Mononuclear cell (primary cell): ENCODE measurements around the gene NEUROD1. TPM values are rescaled to one million over a fixed set of nuclear protein-coding genes. Genes with fewer than 3 reads are reported as not detected.
A peak's percentile ranks its signal among the peaks of the same experiment; 100 is the strongest.

Source experiments
- H3K27me3 ChIP-seq: 2 replicates; pipeline ENCODE4 v1.6.0; 2011; ENCODE audit warnings: low read length, control low read depth; ENCODE audit not compliant: insufficient read depth
- H3K4me1 ChIP-seq: 2 replicates; pipeline ENCODE4 v1.5.1; 2011; ENCODE audit warnings: mild to moderate bottlenecking, low read length, control low read depth; ENCODE audit not compliant: insufficient read depth
- H3K4me3 ChIP-seq: 2 replicates; pipeline ENCODE4 v1.5.1; 2011; ENCODE audit warnings: mild to moderate bottlenecking, low read length, moderate library complexity
- H3K9me3 ChIP-seq: 2 replicates; pipeline ENCODE4 v1.5.1; 2011; ENCODE audit warnings: low read depth, mild to moderate bottlenecking, control low read depth, low read length
- total RNA-seq: library from RNA; depleted of rRNA; stranded (reverse); fragments of >200 nt; gene quantifications from one replicate; pipeline ENCODE4 v1.2.3, GENCODE V29; 2012

Gene NEUROD1
- total RNA-seq, 1 donor, result not detected

DNA sequence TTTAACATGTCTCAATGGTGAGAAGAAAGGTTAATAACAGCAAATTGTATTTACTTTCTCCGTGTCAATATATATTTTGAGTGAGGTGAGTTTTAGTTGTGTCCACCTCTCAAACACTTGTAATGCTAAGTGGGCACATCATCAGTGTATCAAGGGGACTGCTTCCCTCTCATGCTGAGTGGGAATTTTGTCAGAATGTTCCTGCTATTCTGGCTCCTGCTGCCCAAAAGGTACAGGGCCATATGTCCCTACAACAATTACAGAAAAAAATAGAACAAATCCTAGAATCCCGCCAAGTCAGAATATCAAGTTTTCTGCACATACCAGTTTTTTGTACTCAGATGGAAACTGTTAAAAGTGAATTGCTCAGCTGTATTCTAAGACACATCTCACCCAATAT is 18.0 kb downstream of the NEUROD1 start:
- Histone ChIP-seq H3K4me3 (no peak overlapping the region), H3K9me3 (no peaks in the 10 kb centered on the region), H3K4me1 (peaks cover 2% of the 10 kb centered on the region), H3K27me3 (peaks cover 18% of the 10 kb centered on the region)

DNA sequence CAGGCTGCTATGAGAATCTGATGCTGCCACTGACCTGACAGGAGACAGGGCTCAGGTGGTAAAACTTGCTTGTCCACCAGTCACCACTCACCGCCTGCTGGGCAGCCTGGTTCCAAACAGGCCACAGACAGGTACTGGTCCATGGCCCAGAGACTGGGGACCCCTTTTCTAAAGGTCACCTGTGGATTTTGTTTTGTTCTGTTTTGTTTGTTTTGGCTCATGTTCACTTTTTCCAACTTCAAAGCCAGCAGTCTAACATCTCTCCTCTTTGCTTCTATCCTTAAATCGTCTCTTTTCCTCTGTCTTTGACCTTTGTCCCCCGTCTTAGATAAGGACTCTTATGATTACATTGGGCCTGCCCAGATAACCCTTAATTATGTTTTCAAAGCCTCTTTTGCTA is 20.1 kb downstream of the NEUROD1 start:
- H3K4me3 ChIP-seq, result no peak overlapping the region
- peaks cover 13% of the 10 kb centered on the region for H3K4me1 ChIP-seq
- H3K9me3 ChIP-seq, result no peaks in the 10 kb centered on the region
- peaks cover 37% of the 10 kb centered on the region for H3K27me3 ChIP-seq

DNA sequence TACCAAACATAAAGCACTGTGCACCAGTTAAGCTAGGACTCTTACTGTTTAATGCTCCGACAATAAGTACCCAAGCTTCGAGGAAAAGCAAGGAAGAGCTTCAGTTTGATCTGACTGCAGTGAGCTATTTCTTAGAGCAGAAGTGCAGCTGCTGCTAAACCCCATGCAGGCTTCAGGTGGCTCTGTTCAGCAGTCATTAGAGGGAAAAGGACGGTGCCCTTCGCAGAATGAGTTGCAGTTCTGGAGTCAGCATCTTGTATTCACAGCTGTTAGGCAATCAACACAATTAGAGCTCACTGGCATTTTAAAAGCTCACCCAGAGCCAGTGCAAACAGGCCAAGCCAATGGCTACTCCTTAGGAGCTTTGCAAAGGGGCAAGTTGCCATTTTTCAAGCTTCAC is 21.9 kb downstream of the NEUROD1 start:
- peaks cover 13% of the 10 kb centered on the region for H3K4me1 ChIP-seq
- no peak overlapping the region for H3K4me3 ChIP-seq
- H3K27me3 ChIP-seq, result peaks cover 48% of the 10 kb centered on the region
- H3K9me3 ChIP-seq, result no peaks in the 10 kb centered on the region

DNA sequence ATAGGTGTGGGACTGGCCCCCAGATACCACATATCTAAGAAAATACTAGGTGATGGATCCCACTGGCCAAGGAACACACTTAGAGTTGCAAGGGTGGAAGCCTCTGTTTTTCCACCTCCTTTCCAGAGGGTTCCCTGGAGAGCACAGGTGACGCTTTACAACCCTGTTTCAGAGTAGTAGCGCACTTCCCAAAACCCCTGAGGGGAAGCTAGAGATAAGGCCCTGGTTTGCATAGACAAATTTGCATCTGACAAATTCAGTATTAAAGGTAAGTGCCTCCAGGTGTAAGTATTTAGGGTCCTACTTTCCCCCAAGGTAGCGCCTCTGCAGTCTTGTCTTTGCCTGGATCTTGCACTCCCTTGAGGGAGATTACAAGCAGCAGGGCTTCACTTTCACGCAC is 22.9 kb downstream of the NEUROD1 start:
- H3K27me3 ChIP-seq, result peaks cover 52% of the 10 kb centered on the region
- peaks cover 13% of the 10 kb centered on the region for H3K4me1 ChIP-seq
- H3K4me3 ChIP-seq, result no peak overlapping the region
- H3K9me3 ChIP-seq, result no peaks in the 10 kb centered on the region

DNA sequence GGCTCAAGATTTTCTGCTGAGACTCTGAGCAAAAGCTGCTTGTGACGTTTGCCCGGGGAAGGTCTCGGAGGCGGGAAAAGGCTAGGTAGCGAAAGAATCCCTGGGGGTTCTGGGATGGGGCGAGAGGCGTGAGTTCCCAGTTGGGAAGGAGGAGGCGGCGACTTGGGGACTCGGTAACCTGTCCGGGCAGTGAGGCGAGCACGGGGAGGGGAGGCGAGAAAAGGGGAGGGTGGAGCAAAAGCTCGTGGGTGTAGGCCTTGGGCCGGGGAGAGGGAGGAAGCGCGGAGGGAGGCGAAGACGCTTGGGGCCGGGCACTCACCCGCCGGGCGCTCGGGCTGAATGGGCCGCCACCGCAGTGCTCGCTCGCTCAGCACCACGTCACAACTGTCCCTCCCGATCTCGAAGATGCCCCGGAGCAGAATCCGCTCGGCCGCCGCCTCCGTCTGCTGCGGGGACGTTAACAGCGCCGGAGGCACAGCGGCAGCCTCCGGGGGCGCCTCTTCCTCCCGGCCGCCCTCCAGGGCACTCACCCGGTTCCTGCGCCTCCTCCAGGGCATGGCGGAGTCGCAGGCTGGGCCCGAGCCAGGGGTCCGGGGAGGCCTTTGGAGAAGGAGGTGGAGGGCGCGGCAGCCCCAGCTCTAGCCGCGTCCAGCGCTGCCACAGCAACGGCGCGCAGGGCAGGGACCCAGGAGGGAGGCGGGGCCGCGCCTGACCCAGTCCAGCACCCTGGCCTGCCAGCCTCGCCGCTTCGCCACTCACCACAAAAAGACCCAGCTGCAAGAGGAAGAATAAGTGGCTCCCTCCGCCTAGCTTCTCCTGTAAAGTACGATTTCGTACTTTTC is 23.6 kb downstream of the NEUROD1 start, which contains the start of gene CERKL:
CERKL (minus strand) TSS at position 656 of the 842 bp plus-strand sequence; CDS start at position 557, 99 bp downstream.
- peak within 1 kb of the TSS; percentile 19 for H3K4me3 ChIP-seq
- peaks cover 13% of the 10 kb centered on the region for H3K4me1 ChIP-seq
- H3K27me3 ChIP-seq, result peaks cover 52% of the 10 kb centered on the region
- no peaks in the 10 kb centered on the region for H3K9me3 ChIP-seq

DNA sequence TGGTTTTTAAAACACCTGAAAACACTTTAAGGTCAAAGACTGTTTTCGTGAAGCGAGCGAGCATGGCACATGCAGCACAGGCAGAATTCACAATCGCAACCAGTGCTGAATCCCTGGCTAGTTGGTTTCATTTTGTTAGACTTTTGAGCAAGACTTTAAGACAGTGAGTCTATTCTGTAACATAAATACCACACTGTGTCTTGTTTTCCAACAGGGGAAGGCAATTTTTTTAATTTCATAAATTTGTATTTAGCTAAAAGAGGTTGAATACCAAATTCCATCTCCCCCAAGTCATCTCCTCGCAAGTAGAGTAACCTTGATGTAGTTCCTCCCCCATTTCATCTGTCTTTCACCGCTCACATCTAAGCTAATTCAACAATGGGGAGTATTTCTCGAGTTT is 24.8 kb downstream of the NEUROD1 start:
- no peaks in the 10 kb centered on the region for H3K9me3 ChIP-seq
- H3K27me3 ChIP-seq, result peaks cover 52% of the 10 kb centered on the region
- H3K4me1 ChIP-seq, result peaks cover 13% of the 10 kb centered on the region
- H3K4me3 ChIP-seq, result no peak overlapping the region

DNA sequence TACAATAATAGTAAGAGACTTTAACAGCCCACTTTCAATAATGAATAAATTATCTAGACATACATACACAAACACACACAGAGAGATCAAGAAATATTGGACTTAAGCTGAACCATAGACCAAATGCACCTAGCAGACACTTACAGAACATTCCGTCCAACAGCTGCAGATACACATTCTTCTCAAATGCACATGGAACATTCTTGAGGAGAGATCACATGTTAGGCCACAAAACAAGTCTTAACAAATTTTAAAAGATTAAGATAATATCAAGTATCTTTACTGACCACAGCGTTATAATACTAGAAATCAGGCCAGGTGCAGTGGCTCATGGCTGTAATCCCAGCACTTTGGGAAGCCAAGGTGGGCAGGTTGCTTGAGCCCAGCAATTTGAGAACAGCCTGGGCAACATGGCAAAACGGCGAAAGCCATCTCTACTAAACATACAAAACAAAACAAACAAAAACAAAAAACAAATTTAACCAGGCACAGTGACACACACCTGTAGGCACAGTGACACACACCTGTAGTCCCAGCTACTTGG is 30.8 kb downstream of the NEUROD1 start:
- no peaks in the 10 kb centered on the region for H3K4me1 ChIP-seq
- H3K9me3 ChIP-seq, result no peaks in the 10 kb centered on the region
- peaks cover 31% of the 10 kb centered on the region for H3K27me3 ChIP-seq
- no peak overlapping the region for H3K4me3 ChIP-seq

DNA sequence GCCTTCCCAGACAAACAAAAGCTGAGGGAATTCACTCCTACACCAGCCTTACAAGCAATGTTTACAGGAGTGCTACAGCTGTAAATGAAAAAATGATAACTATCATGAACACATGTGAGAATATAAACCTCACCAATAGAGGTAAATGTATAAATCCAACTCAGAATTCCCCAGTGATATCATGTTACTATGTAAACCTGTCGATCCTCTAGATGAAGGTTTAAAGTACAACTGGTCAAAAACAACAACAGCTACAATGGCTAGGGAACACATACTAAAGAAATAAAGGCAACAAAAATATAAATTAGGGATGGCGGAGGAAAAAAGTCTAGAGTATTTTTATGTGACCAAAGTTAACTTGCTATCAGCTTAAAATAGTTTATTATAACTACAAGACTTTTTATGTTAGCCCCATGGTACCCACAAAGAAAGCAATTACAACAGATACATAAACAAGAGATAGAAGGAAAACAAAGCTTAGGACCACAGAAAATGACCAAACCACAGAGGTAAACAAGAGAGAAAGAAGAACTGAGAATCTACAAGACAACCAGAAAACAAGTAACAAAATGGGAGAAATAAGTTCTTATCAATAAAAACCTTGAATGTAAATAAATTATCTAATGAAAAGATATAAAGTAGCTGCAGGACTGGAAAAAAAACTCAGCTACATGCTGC is 31.7 kb downstream of the NEUROD1 start:
- no peaks in the 10 kb centered on the region for H3K9me3 ChIP-seq
- H3K4me3 ChIP-seq, result no peak overlapping the region
- peaks cover 28% of the 10 kb centered on the region for H3K27me3 ChIP-seq
- no peaks in the 10 kb centered on the region for H3K4me1 ChIP-seq

DNA sequence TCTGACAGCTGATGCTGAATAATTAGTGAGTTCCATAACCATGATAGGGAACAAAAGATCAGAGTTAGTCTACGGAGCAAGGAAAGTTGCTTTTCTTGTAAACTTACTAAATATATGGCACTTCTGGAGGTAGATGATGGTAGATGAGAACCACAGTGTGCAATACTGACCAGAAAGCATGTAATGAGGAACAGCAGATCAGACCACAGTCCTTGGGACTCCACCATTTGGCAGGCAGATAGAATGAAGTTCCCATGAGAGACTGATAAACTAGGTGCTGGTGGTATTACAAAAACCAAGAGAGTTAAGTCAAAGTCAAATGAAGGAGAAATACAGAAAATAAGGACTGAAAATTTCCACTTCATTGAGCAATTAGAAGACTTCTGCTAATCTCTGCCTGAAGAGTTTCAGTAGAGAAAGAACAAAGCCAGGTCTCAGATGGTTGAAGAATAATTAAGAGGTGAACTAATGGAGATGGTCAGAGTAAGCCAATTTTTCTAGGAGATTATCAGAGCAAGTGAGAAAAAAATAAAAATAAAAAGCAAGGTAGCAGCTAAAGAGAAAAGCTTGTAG is 33.8 kb downstream of the NEUROD1 start:
- H3K4me1 ChIP-seq, result no peaks in the 10 kb centered on the region
- peaks cover 23% of the 10 kb centered on the region for H3K27me3 ChIP-seq
- H3K9me3 ChIP-seq, result no peaks in the 10 kb centered on the region
- no peak overlapping the region for H3K4me3 ChIP-seq

DNA sequence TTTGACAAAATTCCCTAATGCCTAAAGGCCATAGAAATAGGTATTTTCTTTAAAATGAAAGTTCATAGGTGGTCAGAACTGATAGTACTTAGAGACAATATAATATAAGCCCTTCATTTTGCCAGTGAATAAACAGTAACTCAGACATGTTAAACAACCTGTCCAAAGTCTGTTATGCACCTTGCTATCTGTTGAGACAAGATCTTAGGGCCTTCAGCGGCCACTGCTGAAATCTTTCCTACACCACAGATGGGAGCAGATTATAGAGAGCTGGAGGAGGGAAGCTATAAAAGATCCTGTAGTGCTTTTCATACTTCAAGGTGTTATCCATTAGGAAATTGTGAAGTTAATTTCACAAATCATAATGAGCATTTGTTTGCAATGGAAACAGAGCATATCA is 37.2 kb downstream of the NEUROD1 start:
- Histone ChIP-seq H3K27me3 (peaks cover 15% of the 10 kb centered on the region), H3K4me1 (no peaks in the 10 kb centered on the region), H3K4me3 (no peak overlapping the region), H3K9me3 (no peaks in the 10 kb centered on the region)

DNA sequence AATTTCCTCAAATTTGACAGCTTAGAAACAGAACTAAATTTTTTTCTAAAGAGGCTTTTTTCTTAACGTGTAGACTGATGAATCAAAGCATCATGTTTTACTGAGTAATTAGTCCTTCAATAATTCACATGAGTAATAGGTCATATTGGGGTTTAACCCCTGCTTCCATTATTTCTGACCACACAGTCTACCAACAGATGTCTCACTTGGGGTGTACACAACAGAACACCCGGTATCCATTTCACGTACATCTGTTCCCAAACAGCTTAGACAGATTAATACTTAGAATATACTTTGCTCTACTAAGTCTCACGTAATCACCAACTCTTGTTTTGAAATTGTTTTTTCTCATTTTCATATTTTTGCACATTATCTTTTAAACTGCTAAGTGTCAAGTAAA is 38.2 kb downstream of the NEUROD1 start:
- no peak overlapping the region for H3K4me3 ChIP-seq
- H3K9me3 ChIP-seq, result no peaks in the 10 kb centered on the region
- no peaks in the 10 kb centered on the region for H3K4me1 ChIP-seq
- peaks cover 9% of the 10 kb centered on the region for H3K27me3 ChIP-seq

DNA sequence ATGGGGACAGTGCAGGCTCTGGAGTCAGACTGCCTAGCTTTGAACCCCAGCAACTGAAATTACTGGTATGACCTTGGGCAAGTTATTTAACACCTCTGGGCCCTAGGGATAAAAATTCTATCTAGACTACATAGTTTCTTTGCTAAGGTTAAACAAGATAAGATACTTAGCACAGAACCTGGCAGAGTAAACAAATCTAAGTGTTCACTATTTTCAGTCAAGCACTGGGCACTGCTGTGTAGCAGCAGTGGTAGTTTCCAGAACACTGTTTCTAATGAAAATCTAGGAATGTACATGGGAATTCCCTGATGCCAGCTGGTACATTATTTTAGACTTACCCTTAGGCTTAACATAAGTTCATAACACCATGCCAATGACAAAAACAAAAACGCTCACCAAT is 40.6 kb downstream of the NEUROD1 start:
- Histone ChIP-seq H3K27me3 (peaks cover 3% of the 10 kb centered on the region), H3K9me3 (no peaks in the 10 kb centered on the region), H3K4me3 (no peak overlapping the region), H3K4me1 (no peaks in the 10 kb centered on the region)

DNA sequence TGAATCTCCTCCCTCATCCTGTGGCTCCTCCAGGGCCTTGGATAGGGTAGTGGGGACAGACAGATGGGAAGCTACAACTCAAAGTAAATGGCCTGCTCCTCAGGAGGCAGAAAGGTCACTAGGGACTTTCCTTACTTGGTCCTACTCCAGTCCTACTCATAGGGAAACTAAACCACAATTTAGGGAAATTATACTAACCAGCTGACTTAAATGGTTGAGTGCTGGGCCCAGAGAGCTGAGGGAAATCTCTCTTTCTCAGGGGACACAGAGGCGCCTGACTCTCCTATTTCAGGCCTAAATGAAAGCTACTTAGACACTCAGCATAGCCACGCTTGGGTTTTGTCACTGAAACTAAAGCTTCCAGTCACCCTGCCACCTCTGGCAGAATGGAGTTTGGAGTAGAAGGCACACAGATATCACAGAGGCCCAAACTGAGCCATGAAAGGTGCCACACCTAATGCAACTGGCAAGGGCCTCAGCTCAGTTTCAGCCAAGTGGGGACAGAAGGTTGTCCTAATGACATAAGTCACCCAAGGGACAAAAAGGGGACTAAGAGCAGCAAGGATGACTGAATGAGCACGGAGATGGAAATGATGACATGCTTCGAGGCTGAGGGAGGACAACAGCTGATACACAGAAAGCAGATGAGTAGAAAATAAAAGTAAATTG is 47.5 kb downstream of the NEUROD1 start:
- H3K4me3 ChIP-seq, result no peak overlapping the region
- no peaks in the 10 kb centered on the region for H3K9me3 ChIP-seq
- H3K4me1 ChIP-seq, result no peaks in the 10 kb centered on the region
- H3K27me3 ChIP-seq, result peaks cover 2% of the 10 kb centered on the region

DNA sequence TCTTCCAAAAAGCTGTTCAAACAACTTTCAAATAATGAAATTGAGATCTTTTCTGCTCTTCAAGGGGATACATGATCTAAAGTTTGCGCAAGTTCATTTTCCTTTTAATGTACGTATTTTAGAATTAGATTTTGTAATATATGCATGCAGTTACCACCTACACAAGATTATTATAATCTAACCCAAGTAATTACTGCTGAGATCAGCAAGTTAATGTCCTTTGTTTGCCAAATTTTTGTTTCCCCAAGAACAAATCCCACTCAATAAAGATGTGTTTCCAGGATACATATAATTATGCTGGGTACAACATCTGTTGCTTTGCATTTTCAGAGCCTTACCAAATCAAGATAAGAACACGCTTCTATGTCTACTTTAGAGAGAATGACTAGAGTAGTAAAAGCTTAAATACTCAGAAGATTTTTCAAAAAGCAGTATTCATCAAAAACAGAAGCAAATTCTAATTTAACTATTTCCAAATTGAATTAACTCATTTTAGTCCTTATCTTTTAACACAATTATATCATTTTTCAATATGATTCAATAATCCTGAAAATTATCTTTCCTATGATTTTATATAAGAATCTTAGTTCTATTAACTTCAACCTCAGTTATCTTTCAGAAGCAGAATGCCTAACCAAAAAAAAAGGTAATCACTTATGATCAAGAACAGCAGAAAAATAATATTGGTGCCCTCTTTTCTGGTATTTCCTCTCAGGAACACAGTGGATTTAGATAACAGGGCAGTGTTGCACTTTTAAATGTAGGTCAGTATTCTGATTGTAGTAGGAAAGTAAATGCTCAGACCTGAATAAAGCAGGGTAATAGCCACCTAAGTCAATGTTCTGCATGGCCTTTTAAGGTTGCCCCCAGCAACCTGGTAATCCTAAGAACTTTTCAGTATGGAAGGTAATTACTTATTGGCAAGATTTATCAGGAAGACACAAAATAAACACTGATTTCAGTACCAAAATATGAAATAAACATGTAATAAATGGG is 51.4 kb downstream of the NEUROD1 start:
- Histone ChIP-seq H3K4me1 (no peaks in the 10 kb centered on the region), H3K9me3 (no peaks in the 10 kb centered on the region), H3K27me3 (peaks cover 5% of the 10 kb centered on the region), H3K4me3 (no peak overlapping the region)
